Type B pancreatic cell (in vitro differentiated cells): ENCODE results near the gene SLC35E2B. TPM values are rescaled to one million over a fixed set of nuclear protein-coding genes. Genes with fewer than 3 reads are reported as not detected.
A peak's percentile ranks its signal among the peaks of the same experiment; 100 is the strongest.
"Not testable (repeated sequence)": the region's sequence is repeated elsewhere in the genome, so short reads cannot be mapped to it uniquely, and the experiment has no call there.

Experiments used
- DNase-seq: peaks from one replicate; pipeline ENCODE4 v3.0.0; 2021; ENCODE audit warnings: mixed read lengths; ENCODE audit not compliant: unreplicated experiment; ENCODE audit errors: extremely low spot score
- H3K27ac Mint-ChIP-seq: 2 replicates; pipeline ENCODE4 v1.8.0; 2021; ENCODE audit warnings: mild to moderate bottlenecking, mixed read lengths
- H3K27me3 Mint-ChIP-seq: 2 replicates; pipeline ENCODE4 v1.8.0; 2021; ENCODE audit warnings: mixed read lengths
- H3K36me3 Mint-ChIP-seq: 2 replicates; pipeline ENCODE4 v1.8.0; 2021; ENCODE audit warnings: mixed read lengths
- H3K4me1 Mint-ChIP-seq: one replicate; pipeline ENCODE4 v1.8.0; 2021; ENCODE audit warnings: mixed read lengths; ENCODE audit not compliant: unreplicated experiment
- H3K4me3 Mint-ChIP-seq: 2 replicates; pipeline ENCODE4 v1.8.0; 2021; ENCODE audit warnings: mild to moderate bottlenecking, mixed read lengths
- H3K9me3 Mint-ChIP-seq: 2 replicates; pipeline ENCODE4 v1.8.0; 2021; ENCODE audit warnings: mixed read lengths
- total RNA-seq: library from RNA; stranded (reverse); gene quantifications from 2 replicates; pipeline ENCODE4 v1.2.1, GENCODE V29; 2021; ENCODE audit warnings: low replicate concordance
- TF ChIP-seq, protein P1 (sequence below): fragments of 200-600 bp; sonication (generic); conservative IDR thresholded peaks from 2 replicates; pipeline ENCODE4 v1.5.0; 2021; ENCODE audit warnings: antibody characterized with exemption, mild to moderate bottlenecking

The SLC35E2B gene
- total RNA-seq, 1 donor from 2014 or later: 116 TPM

DNA sequence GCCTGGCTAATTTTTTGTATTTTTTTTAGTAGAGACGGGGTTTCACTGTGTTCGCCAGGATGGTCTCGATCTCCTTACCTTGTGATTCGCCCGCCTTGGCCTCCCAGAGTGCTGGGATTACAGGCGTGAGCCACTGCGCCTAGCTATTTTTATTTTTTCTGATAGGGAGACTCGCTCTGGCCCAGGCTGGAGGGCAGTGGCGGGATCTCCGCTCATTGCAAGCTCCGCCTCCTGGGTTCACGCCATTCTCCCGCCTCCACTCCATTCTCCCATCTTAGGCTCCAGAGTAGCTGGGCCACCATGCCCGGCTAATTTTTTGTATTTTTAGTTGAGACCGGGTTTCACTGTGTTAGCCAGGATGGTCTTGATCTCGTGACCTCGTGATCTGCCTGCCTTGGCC is 33.5 kb upstream of the SLC35E2B start:
- H3K27me3 Mint-ChIP-seq, H3K4me3 Mint-ChIP-seq, H3K4me1 Mint-ChIP-seq, H3K27ac Mint-ChIP-seq, H3K36me3 Mint-ChIP-seq, H3K9me3 Mint-ChIP-seq: not testable (repeated sequence)
- peak; percentile 49 for DNase-seq

DNA sequence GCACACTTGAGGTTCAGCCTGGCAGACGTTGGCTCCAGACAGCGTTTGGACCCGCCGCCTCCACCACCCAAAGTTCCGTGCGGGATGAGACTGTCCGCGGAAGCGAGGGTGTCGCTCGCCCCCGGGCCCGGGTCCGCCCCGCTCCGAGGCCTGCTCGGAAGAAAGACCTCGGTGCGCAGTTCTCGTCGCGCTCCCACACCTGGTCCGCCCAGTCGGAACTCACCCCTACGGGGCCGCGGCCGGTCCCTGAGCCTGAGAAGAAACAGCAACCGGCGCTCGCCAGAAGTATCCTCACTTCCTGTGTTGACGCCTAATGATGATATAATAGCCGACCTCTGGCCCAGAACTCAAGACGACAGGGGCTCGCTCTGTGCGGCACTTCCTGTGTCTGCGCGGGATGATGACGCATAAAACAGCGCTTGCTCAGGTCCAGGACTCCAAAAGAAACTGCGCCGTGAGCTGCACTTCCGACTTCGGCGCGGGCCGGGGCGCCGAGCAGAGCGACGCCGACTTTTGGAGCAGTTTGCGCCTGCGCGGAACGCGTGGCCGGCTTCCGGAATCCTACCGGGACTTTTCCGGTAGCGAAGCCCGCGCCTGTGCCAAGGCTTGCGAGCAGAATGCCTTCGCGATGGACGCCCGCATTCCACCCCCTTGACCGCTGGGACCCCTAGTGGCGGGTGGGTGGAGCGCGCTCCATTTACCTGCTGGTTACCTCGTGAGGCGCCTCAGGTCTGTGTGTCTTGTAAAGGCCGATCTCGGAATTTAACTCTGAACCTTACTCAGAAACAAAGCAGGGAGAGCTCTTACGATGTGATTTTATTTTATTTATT is 31.7 kb upstream of the SLC35E2B start, which contains the start of gene CDK11A:
Gene CDK11A, minus strand, starts transcription at position 323 of the 830 bp plus-strand sequence. CDS start 1,539 bp downstream, outside the sequence.
- H3K36me3 Mint-ChIP-seq, H3K4me1 Mint-ChIP-seq, H3K9me3 Mint-ChIP-seq, H3K27me3 Mint-ChIP-seq: not testable (repeated sequence)
- peak within 1 kb of the TSS; percentile 95 for H3K4me3 Mint-ChIP-seq
- peak; percentile 96 for DNase-seq
- TF ChIP-seq, protein P1, sequence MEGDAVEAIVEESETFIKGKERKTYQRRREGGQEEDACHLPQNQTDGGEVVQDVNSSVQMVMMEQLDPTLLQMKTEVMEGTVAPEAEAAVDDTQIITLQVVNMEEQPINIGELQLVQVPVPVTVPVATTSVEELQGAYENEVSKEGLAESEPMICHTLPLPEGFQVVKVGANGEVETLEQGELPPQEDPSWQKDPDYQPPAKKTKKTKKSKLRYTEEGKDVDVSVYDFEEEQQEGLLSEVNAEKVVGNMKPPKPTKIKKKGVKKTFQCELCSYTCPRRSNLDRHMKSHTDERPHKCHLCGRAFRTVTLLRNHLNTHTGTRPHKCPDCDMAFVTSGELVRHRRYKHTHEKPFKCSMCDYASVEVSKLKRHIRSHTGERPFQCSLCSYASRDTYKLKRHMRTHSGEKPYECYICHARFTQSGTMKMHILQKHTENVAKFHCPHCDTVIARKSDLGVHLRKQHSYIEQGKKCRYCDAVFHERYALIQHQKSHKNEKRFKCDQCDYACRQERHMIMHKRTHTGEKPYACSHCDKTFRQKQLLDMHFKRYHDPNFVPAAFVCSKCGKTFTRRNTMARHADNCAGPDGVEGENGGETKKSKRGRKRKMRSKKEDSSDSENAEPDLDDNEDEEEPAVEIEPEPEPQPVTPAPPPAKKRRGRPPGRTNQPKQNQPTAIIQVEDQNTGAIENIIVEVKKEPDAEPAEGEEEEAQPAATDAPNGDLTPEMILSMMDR: peak; percentile 68
- H3K27ac Mint-ChIP-seq: peak within 1 kb of the TSS; percentile 98

DNA sequence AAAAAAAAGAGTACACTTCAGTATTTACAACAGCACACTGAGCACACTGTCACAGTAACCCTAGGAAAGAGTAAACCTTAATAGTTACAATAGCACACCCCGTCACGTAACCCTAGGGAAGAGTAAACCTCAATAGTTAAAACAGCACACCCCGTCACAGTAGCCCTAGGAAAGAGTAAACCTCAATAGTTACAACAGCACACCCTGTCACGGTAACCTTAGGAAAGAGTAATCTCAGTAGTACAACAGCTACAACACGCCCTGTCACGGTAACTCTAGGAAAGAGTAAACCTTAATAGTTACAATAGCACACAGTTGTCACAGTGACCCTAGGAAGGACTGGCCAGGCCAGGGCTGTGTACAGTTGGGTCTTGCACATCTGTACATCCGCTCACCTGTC is 28.6 kb upstream of the SLC35E2B start:
- no peaks in the 10 kb centered on the region for H3K9me3 Mint-ChIP-seq
- DNase-seq: peak; percentile 8
- TF ChIP-seq, protein P1: no peak
- H3K4me3 Mint-ChIP-seq: peak overlapping the region; percentile 17
- peaks cover 4% of the 10 kb centered on the region for H3K4me1 Mint-ChIP-seq
- peak overlapping the region; percentile 62 for H3K27ac Mint-ChIP-seq
- no peaks in the 10 kb centered on the region for H3K27me3 Mint-ChIP-seq
- peaks cover 10% of the 10 kb centered on the region for H3K36me3 Mint-ChIP-seq

DNA sequence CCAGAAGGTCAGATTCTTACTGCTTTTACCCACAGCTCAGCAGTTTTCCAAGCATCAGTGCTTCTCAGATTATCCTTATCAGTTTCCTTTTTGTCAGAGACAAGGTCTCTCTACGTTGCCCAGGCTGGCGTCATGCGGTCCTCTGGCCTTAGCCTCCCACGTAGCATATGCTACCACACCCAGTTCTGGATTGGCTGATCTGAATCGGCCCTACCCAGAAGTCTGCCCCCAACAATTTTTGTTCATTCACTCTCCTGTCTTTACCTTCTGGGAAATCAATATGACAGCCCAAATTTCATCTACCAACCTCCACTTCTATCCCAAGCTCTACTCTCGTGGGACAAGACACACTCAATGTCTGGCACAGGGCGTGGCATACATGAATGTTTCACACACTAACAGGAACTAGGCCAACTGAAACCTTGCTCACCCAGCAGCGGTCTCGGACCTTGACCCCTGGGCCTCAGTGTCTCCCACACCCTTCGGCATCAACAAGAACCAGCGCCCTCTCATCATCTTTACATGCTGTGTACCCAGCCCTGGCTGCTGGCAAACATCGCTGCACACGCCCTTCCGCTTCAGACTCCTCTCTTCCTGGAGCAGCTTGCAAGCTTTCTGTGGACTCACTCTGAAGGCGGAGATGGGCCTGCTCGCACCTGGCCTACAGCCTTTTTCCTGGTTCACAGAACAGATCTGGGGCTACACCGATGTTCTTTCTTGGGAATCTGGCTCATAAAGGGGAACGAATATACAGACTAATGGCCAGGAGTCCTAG is 22.7 kb upstream of the SLC35E2B start:
- H3K4me1 Mint-ChIP-seq, H3K9me3 Mint-ChIP-seq, H3K36me3 Mint-ChIP-seq, H3K27me3 Mint-ChIP-seq, DNase-seq, H3K27ac Mint-ChIP-seq, H3K4me3 Mint-ChIP-seq: not testable (repeated sequence)

DNA sequence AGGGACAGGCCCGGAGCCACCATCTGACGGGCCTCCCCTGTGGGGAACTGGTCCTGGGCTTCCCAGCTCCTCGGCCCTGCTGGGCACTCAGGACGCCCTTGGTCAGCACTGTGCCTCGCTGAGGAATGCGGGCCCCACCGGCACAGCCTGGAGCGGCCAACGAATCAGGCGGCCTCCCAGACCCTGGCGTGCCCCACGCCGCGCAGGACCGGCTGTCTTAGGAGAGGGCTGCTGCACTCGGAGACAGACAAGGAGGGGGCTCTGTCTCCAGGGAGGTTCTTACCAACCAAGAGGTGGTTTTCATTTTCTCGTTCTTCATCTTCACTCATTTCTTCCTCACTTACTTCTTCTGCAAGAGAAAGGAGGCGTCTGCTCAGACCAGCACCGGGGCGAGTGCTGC is 15.3 kb upstream of the SLC35E2B start:
- H3K4me1 Mint-ChIP-seq, H3K4me3 Mint-ChIP-seq, H3K36me3 Mint-ChIP-seq, H3K27ac Mint-ChIP-seq, H3K9me3 Mint-ChIP-seq, H3K27me3 Mint-ChIP-seq: not testable (repeated sequence)
- peak; percentile 32 for DNase-seq

DNA sequence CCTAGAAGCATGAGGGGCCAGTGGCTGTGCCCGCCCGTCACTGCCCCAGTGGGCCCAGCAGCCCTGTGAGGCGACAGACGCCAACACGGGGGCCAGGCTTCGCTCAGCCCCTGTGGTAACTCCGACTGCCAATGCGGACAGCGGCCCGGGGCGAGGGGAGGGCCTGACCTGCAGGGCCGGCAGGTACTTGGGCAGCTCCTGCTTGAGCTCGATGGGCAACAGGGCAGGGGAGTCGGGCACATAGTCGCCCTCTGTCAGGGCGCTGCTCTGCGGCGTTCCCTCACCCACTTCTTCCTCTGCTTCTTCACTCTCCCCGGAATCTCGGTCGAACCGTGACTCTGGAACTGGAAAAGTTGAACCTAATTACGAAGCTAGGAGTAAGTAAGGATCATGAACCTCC is 14.6 kb upstream of the SLC35E2B start:
- not testable (repeated sequence) for H3K4me1 Mint-ChIP-seq, H3K4me3 Mint-ChIP-seq, H3K27me3 Mint-ChIP-seq, H3K27ac Mint-ChIP-seq, H3K9me3 Mint-ChIP-seq, H3K36me3 Mint-ChIP-seq
- peak; percentile 60 for DNase-seq

DNA sequence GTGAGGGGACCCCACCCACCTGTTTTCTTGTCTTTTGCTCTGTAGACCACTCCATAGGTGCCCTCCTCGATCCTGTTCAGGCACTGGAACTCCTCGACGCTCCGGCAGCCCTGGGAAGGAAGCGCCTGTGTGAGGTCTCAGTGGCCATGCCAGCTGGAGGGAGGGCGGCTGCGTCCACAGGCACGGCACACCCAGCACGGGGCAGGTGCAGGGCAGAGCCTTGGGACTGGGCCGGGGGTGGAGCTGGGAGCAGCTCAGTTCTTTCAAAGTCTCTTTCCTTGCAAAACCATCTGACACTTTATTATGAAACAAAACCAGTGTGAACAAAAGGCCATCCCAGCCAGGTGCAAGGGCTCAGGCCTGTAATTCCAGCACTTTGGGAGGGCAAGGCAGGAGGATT is 13.0 kb upstream of the SLC35E2B start:
- H3K4me3 Mint-ChIP-seq, H3K27ac Mint-ChIP-seq, H3K9me3 Mint-ChIP-seq, H3K27me3 Mint-ChIP-seq, DNase-seq, H3K4me1 Mint-ChIP-seq, H3K36me3 Mint-ChIP-seq: not testable (repeated sequence)

DNA sequence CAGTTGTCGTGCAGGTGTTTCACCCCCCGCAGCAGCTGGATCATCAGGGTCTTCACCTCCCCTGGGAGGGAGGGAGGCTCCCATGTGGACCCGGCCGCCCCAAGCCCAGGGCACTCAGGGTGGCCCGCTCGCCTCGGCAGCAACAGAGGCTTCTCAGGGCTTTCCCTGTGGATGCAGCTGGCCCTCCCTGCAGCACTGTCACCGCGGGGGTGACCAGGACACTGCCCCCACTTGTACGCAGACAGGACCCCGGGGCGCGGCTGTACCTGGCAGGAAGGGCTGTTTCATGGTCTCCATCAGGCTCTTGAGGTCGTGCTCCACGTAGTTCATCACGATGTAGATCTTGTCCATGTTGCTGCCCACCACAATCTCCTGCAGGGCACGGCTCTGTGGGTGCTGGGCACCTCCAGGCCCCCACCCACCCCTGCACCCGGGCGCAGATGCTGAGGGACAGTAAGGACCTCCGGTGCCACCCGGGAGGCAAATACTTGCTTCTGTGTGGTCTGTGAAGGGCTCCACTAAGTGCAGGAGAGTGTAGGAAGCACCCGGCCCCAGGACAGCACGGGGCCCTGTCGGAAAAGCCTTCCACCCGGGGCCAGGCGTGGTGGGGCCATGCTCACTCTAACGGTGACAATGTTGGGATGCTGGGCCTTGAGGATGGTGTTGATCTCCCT is 11.8 kb upstream of the SLC35E2B start:
- H3K27me3 Mint-ChIP-seq, H3K36me3 Mint-ChIP-seq, H3K9me3 Mint-ChIP-seq: not testable (repeated sequence)

More for the DNA sequence above, 11.8 kb upstream of the SLC35E2B start:
- not testable (repeated sequence) for H3K4me1 Mint-ChIP-seq, H3K4me3 Mint-ChIP-seq, H3K27ac Mint-ChIP-seq
- DNase-seq: peak; percentile 65
